K562 (cell line): Measurements from ENCODE around the gene FLII. TPM values are rescaled to one million over a fixed set of nuclear protein-coding genes. Genes with fewer than 3 reads are reported as not detected.

Experiments
- CBX8 ChIP-seq: fragments of 200-600 bp; sonication (generic); IDR thresholded peaks from 2 replicates; pipeline ENCODE4 v1.6.1; 2012; ENCODE audit warnings: borderline replicate concordance, mixed run types, low read depth, mild to moderate bottlenecking, moderate library complexity, mixed read lengths, low read length, control low read depth, inconsistent platforms; ENCODE audit not compliant: poor library complexity, severe bottlenecking; ENCODE audit errors: extremely low read depth
- CHD4 ChIP-seq: fragments of 200-600 bp; sonication (generic); IDR thresholded peaks from 3 replicates; pipeline ENCODE4 v1.6.1; 2012; ENCODE audit warnings: low read depth, mild to moderate bottlenecking, mixed read lengths, low read length, inconsistent platforms; ENCODE audit not compliant: insufficient read depth, insufficient replicate concordance, poor library complexity, severe bottlenecking
- EGR1 ChIP-seq: fragments of 450-650 bp; conservative IDR thresholded peaks from 2 replicates; pipeline ENCODE4 v1.6.1; 2017; ENCODE audit warnings: mild to moderate bottlenecking
- FOXA3 ChIP-seq, 2 experiments: fragments of 450-650 bp in 1 of 2; sonication (generic) in 1 of 2; formaldehyde crosslinking; IDR thresholded peaks in 1 of 2; conservative IDR thresholded peaks in 1 of 2; 2 replicates each; pipeline versions ENCODE4 v1.4.0 to v1.8.0; 2020 to 2022; ENCODE audit warnings: mild to moderate bottlenecking in 2 of 2, missing genetic modification reagents in 1 of 2
- HDAC8 ChIP-seq: fragments of 450-650 bp; IDR thresholded peaks from 2 replicates; pipeline ENCODE4 v1.6.1; 2016; ENCODE audit warnings: mild to moderate bottlenecking, missing genetic modification characterization, moderate library complexity, missing compliant biosample characterization
- MTA3 ChIP-seq: fragments of 450-650 bp; formaldehyde crosslinking; IDR thresholded peaks from 2 replicates; pipeline ENCODE4 v1.6.1; 2017; ENCODE audit warnings: mild to moderate bottlenecking, borderline replicate concordance
- NR3C1 ChIP-seq: sonication (generic); formaldehyde crosslinking; IDR thresholded peaks from 2 replicates; pipeline ENCODE4 v1.8.1; 2022; ENCODE audit warnings: missing genetic modification reagents
- PCBP1 ChIP-seq: fragments of 200-400 bp; formaldehyde crosslinking; IDR thresholded peaks from 2 replicates; pipeline ENCODE4 v1.6.1; 2018; ENCODE audit warnings: mild to moderate bottlenecking, low read depth, low read length; ENCODE audit not compliant: poor library complexity, severe bottlenecking
- SP1 ChIP-seq: sonication (generic); formaldehyde crosslinking; IDR thresholded peaks from 2 replicates; pipeline ENCODE4 v1.8.1; 2022; ENCODE audit warnings: mild to moderate bottlenecking, missing genetic modification reagents
- TAL1 ChIP-seq: fragments of 450-650 bp; IDR thresholded peaks from 2 replicates; pipeline ENCODE4 v1.6.1; 2016; ENCODE audit warnings: mild to moderate bottlenecking
- TCF7L2 ChIP-seq: fragments of 150-350 bp; IDR thresholded peaks from 2 replicates; pipeline ENCODE4 v1.6.1; 2016; ENCODE audit warnings: low read depth, mild to moderate bottlenecking, low read length, moderate library complexity
- TEAD4 ChIP-seq, 2 experiments: sonication (generic) in 1 of 2; formaldehyde crosslinking in 1 of 2; IDR thresholded peaks; 2 replicates each; pipeline versions ENCODE4 v1.6.1 to v1.8.0; 2012 to 2022; ENCODE audit warnings: borderline replicate concordance in 1 of 2, inconsistent platforms in 1 of 2, low read length in 1 of 2, mild to moderate bottlenecking in 1 of 2, missing genetic modification reagents in 1 of 2
- TGIF2 ChIP-seq: sonication (generic); formaldehyde crosslinking; IDR thresholded peaks from 2 replicates; pipeline ENCODE4 v1.8.1; 2022; ENCODE audit warnings: mild to moderate bottlenecking, missing genetic modification reagents, moderate library complexity
- ZNF316 ChIP-seq: fragments of 450-650 bp; IDR thresholded peaks from 2 replicates; pipeline ENCODE4 v1.6.1; 2016
- ZNF592 ChIP-seq: fragments of 450-650 bp; IDR thresholded peaks from 2 replicates; pipeline ENCODE4 v1.6.1; 2017; ENCODE audit warnings: antibody characterized with exemption, mild to moderate bottlenecking
- polyA plus RNA-seq, 8 experiments: library from polyadenylated mRNA; depleted of rRNA in 4 of 8; stranded (reverse) in 5 of 8; unstranded in 3 of 8; fragments of >200 nt; fragmentation: Nextera tagmentation in 2 of 8; fragmentation: Illumina TruSeq in 1 of 8; extraction: Ambion mirVana in 2 of 8; extraction: Trizol in 1 of 8; gene quantifications; 2 replicates each; pipeline versions ENCODE4 v1.2.1 to v1.2.3, GENCODE V29; 2011 to 2014; ENCODE audit warnings: inconsistent platforms in 1 of 8, missing spikeins in 1 of 8
- total RNA-seq, 7 experiments: library from RNA; depleted of rRNA in 6 of 7; stranded (reverse); fragments of >200 nt in 6 of 7; fragmentation: Illumina TruSeq in 2 of 7; extraction: Trizol in 2 of 7; gene quantifications; 2 replicates each; pipeline versions ENCODE4 v1.2.1 to v1.2.3, GENCODE V29; 2011 to 2021; ENCODE audit warnings: low replicate concordance in 1 of 7
- TF ChIP-seq, protein P1 (sequence below), 2 experiments: IDR thresholded peaks; 2 replicates each; pipeline ENCODE4 v1.6.1; 2011; ENCODE audit warnings: borderline replicate concordance in 1 of 2, control low read depth in 1 of 2, low read depth in 1 of 2, low read length in 1 of 2, mild to moderate bottlenecking in 1 of 2, mixed read lengths in 1 of 2, moderate library complexity in 1 of 2; ENCODE audit not compliant: insufficient read depth in 1 of 2, insufficient read length in 1 of 2, poor library complexity in 1 of 2, severe bottlenecking in 1 of 2; ENCODE audit errors: extremely low read depth in 1 of 2
- TF ChIP-seq, protein P2 (sequence below), 2 experiments: fragments of 450-650 bp; conservative IDR thresholded peaks; 2 replicates each; pipeline ENCODE4 v1.6.1; 2017; ENCODE audit warnings: mild to moderate bottlenecking in 2 of 2, moderate library complexity in 2 of 2
- TF ChIP-seq, protein P3 (sequence below): fragments of 250-450 bp; sonication (Bioruptor Pico); IDR thresholded peaks from 2 replicates; pipeline ENCODE4 v1.8.0; 2022; ENCODE audit warnings: moderate library complexity, mild to moderate bottlenecking, inconsistent platforms

FLII gene
- total and polyA plus RNA-seq, 9 of the 15 experiments (the other 6 are each of a cell fraction or from before 2014, with no cell fraction given) = 11.7 to 126 (median 82.5) TPM

GRCh38 chr17:18258356-18259038, at the start of gene FLII (continued):
- peak; percentile 67 for TF ChIP-seq PCBP1
- 0 out of 2 replicates have a peak, but pooled peaks have one; percentile 21 for TF ChIP-seq TEAD4 (IDR thresholded peaks at IDR 0.05; ENCODE audit: low read length)
- no peak for TF ChIP-seq TEAD4 (CRISPR knock-in tag; IDR thresholded peaks at IDR 0.05; ENCODE audit: borderline replicate concordance)
- TF ChIP-seq TAL1 = no peak
- no peak for TF ChIP-seq HDAC8 (tag)
- TF ChIP-seq MTA3 = 0 out of 2 replicates have a peak, but pooled peaks have one; percentile 21
- no peak for TF ChIP-seq CHD4
- TF ChIP-seq ZNF316 = peak; percentile 40; the same call in 1 of the 2 replicates
- TF ChIP-seq, protein P1, sequence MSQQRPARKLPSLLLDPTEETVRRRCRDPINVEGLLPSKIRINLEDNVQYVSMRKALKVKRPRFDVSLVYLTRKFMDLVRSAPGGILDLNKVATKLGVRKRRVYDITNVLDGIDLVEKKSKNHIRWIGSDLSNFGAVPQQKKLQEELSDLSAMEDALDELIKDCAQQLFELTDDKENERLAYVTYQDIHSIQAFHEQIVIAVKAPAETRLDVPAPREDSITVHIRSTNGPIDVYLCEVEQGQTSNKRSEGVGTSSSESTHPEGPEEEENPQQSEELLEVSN (IDR thresholded peaks at IDR 0.05; ENCODE audit: borderline replicate concordance in 1 of 2, extremely low read depth in 1 of 2, insufficient read depth in 1 of 2, insufficient read length in 1 of 2, low read depth in 1 of 2, low read length in 1 of 2, poor library complexity in 1 of 2, severe bottlenecking in 1 of 2) = peak in 1 of 2 experiments; percentile 59
- TF ChIP-seq, protein P2, sequence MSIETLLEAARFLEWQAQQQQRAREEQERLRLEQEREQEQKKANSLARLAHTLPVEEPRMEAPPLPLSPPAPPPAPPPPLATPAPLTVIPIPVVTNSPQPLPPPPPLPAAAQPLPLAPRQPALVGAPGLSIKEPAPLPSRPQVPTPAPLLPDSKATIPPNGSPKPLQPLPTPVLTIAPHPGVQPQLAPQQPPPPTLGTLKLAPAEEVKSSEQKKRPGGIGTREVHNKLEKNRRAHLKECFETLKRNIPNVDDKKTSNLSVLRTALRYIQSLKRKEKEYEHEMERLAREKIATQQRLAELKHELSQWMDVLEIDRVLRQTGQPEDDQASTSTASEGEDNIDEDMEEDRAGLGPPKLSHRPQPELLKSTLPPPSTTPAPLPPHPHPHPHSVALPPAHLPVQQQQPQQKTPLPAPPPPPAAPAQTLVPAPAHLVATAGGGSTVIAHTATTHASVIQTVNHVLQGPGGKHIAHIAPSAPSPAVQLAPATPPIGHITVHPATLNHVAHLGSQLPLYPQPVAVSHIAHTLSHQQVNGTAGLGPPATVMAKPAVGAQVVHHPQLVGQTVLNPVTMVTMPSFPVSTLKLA (conservative IDR thresholded peaks at IDR 0.05) = peak; percentile 35 to 38; a peak in 1 of 4 replicates
- TF ChIP-seq TCF7L2 = no peak
- TF ChIP-seq FOXA3 (CRISPR knock-in tag; conservative IDR thresholded peaks at IDR 0.05 in 1 of 2, IDR thresholded peaks at IDR 0.05 in 1 of 2) = no peak
- no peak for TF ChIP-seq CBX8
- TF ChIP-seq EGR1 = no peak
- TF ChIP-seq, protein P3, sequence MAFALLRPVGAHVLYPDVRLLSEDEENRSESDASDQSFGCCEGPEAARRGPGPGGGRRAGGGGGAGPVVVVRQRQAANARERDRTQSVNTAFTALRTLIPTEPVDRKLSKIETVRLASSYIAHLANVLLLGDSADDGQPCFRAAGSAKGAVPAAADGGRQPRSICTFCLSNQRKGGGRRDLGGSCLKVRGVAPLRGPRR (CRISPR knock-in tag) = no peak
- peak; percentile 55; the same call in 1 of the 2 replicates for TF ChIP-seq SP1 (CRISPR knock-in tag)
- TF ChIP-seq TGIF2 (CRISPR knock-in tag) = no peak
- TF ChIP-seq ZNF592 = peak; percentile 78
- peak; percentile 46; the same call in 1 of the 2 replicates for TF ChIP-seq NR3C1 (CRISPR knock-in tag)
